GM23248 (cell line): ENCODE data around the gene QKI.

Source experiments
- EZH2 ChIP-seq: fragments of 200-600 bp; sonication (generic); IDR thresholded peaks from 2 replicates; pipeline ENCODE4 v1.6.1; 2018; ENCODE audit warnings: antibody characterized with exemption, mild to moderate bottlenecking; ENCODE audit not compliant: insufficient read depth, poor library complexity, severe bottlenecking
- EZH2phosphoT487 ChIP-seq: fragments of 200-600 bp; sonication (generic); IDR thresholded peaks from 2 replicates; pipeline ENCODE4 v1.6.1; 2018; ENCODE audit warnings: antibody characterized with exemption, moderate library complexity, mild to moderate bottlenecking, low read depth; ENCODE audit not compliant: insufficient read depth

DNA sequence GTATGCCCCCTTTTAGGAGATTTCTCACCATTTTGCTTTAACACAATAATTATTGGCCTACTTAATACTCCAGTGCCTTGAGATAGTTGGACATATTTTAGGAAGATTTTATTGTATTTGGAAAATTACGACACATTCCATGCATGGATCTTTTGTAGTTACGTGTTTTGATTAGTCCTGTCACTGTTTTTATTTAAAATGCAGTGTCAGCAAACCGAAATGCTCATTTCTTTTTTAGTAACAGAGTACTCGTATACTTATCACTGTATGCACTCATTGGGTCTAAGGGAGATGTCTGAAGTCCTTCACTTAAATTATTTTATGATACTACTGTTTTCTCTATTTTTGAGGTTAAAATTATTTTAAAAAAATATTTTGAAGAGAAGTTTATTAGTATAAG, 153.8 kb downstream of the QKI start:
- TF ChIP-seq EZH2, result no peak
- TF ChIP-seq EZH2phosphoT487, result no peak
